Kidney (tissue), 14 donors: ENCODE measurements around the gene NFIA. TPM values are rescaled to one million over a fixed set of nuclear protein-coding genes. Genes with fewer than 3 reads are reported as not detected.
A peak's percentile ranks its signal among the peaks of the same experiment; 100 is the strongest.

Experiments
- DNase-seq, 5 donors: peaks; one replicate each; pipeline ENCODE4 v3.0.0-alpha.2; 2013 to 2020
- FAIRE-seq: peaks from 2 replicates; lab custom pipeline; 2012; peaks lifted over from hg19 to GRCh38; lab: Jason Lieb, UNC
- H3K27ac ChIP-seq, 2 donors: one replicate each; pipeline ENCODE4 v1.7.0; 2013; ENCODE audit warnings: low read depth in 2 of 2, low read length in 2 of 2, inconsistent platforms in 1 of 2
- H3K27me3 ChIP-seq: one replicate; pipeline ENCODE4 v1.7.1; 2013; ENCODE audit warnings: low read length, inconsistent platforms; ENCODE audit not compliant: control insufficient read depth, insufficient read depth
- H3K36me3 ChIP-seq, 3 donors: one replicate each; pipeline versions ENCODE4 v1.7.0 to v1.7.1; 2013; ENCODE audit warnings: low read length in 3 of 3, control low read depth in 1 of 3, inconsistent platforms in 1 of 3; ENCODE audit not compliant: insufficient read depth in 3 of 3, control insufficient read depth in 2 of 3
- H3K4me1 ChIP-seq, 3 donors: one replicate each; pipeline versions ENCODE4 v1.7.0 to v1.7.1; 2013; ENCODE audit warnings: low read length in 3 of 3, inconsistent platforms in 1 of 3, low read depth in 1 of 3; ENCODE audit not compliant: control insufficient read depth in 2 of 3, insufficient read depth in 2 of 3
- H3K4me3 ChIP-seq, 3 donors: one replicate each; pipeline versions ENCODE4 v1.7.0 to v1.8.1; 2013; ENCODE audit warnings: low read length in 3 of 3, control low read depth in 1 of 3, inconsistent platforms in 1 of 3
- H3K9ac ChIP-seq, 3 donors: one replicate each; pipeline versions ENCODE4 v1.7.0 to v1.7.1; 2013; ENCODE audit warnings: low read length in 3 of 3, control low read depth in 1 of 3, inconsistent platforms in 1 of 3
- H3K9me3 ChIP-seq, 3 donors: one replicate each; pipeline versions ENCODE4 v1.7.0 to v1.7.1; 2013; ENCODE audit warnings: low read length in 3 of 3, control low read depth in 1 of 3, inconsistent platforms in 1 of 3; ENCODE audit not compliant: control insufficient read depth in 2 of 3, insufficient read depth in 1 of 3
- CTCF ChIP-seq: IDR thresholded peaks from 3 replicates; pipeline ENCODE4 v1.5.1; 2012; ENCODE audit warnings: mild to moderate bottlenecking, moderate library complexity, borderline replicate concordance; ENCODE audit not compliant: insufficient read depth; ENCODE audit errors: extremely low read depth
- intact Hi-C: fragments of 100-400 bp; cut with DNase I; formaldehyde crosslinking; loops from one replicate; pipeline ENCODE4 v1.11.1; 2022
- polyA plus RNA-seq: library from polyadenylated mRNA; stranded (reverse); fragments of 350-450 nt; fragmentation: Illumina TruSeq; extraction: RNeasy Lipid Tissue Mini Kit (QIAGEN cat#74804); gene quantifications from one replicate; pipeline ENCODE4 v1.2.3, GENCODE V29; 2014; ENCODE audit warnings: low read depth, low replicate concordance; ENCODE audit not compliant: insufficient read depth
- total RNA-seq: library from RNA; stranded (reverse); fragmentation: NEBNext Ultra II Directional; extraction: Animal tissue kit (Norgen Biotek cat#: 25700); gene quantifications from one replicate; pipeline ENCODE4 v1.2.1, GENCODE V29; 2021
- donor health status: control.
- donor health status: control.
- donor health status: control.
- donor health status: control.
- donor health status: control.
- donor health status: DM: yes; HTN: yes; CAD: no.
- donor health status: Normal renal cell carcinoma (clear cell type).

Gene NFIA
- total and polyA plus RNA-seq, 2 donors from 2014 or later: 4.8 to 87.5 TPM

GRCh38 chr1:61284248-61284854, 202.0 kb downstream of the NFIA start:
- no peaks in the 10 kb centered on the region for H3K9me3 ChIP-seq
- H3K27ac ChIP-seq: no peak overlapping the region
- DNase-seq (peak in 1 of 5 donors; percentile 13), FAIRE-seq (no peak)
- H3K36me3 ChIP-seq: no peaks in the 10 kb centered on the region
- no peaks in the 10 kb centered on the region for H3K4me1 ChIP-seq
- intact Hi-C loops: no loop called here
- TF ChIP-seq CTCF: no peak
- H3K9ac ChIP-seq: no peak overlapping the region
- H3K27me3 ChIP-seq: no peaks in the 10 kb centered on the region
- H3K4me3 ChIP-seq: no peak overlapping the region

GRCh38 chr1:61284936-61285335, 202.6 kb downstream of the NFIA start:
- intact Hi-C loops: no loop called here

GRCh38 chr1:61285371-61285885, 203.1 kb downstream of the NFIA start:
- Histone ChIP-seq H3K4me3 (no peak overlapping the region), H3K9me3 (no peaks in the 10 kb centered on the region), H3K36me3 (no peaks in the 10 kb centered on the region), H3K9ac (no peak overlapping the region), H3K4me1 (no peaks in the 10 kb centered on the region), H3K27me3 (no peaks in the 10 kb centered on the region), H3K27ac (no peak overlapping the region)
- TF ChIP-seq CTCF: no peak
- no peak for FAIRE-seq
- intact Hi-C loops: no loop called here
- DNase-seq: no peak

More at GRCh38 chr1:61284936-61285335, 202.6 kb downstream of the NFIA start:
- DNase-seq: no peak
- Histone ChIP-seq H3K4me3 (no peak overlapping the region), H3K36me3 (no peaks in the 10 kb centered on the region), H3K27ac (no peak overlapping the region), H3K9ac (no peak overlapping the region), H3K4me1 (no peaks in the 10 kb centered on the region), H3K27me3 (no peaks in the 10 kb centered on the region), H3K9me3 (no peaks in the 10 kb centered on the region)
- TF ChIP-seq CTCF: no peak
- FAIRE-seq: no peak
